GM18502 (cell line): ENCODE data around the gene DLAT.
"Not testable (repeated sequence)": the region's sequence is repeated elsewhere in the genome, so short reads cannot be mapped to it uniquely, and the experiment has no call there.

Experiments
- ATAC-seq: cut with Tn5 transposase; IDR thresholded peaks from one replicate; pipeline ENCODE4 v1.9.1; 2021; ENCODE audit warnings: mild to moderate bottlenecking; ENCODE audit not compliant: unreplicated experiment, poor library complexity

Gene DLAT

DNA sequence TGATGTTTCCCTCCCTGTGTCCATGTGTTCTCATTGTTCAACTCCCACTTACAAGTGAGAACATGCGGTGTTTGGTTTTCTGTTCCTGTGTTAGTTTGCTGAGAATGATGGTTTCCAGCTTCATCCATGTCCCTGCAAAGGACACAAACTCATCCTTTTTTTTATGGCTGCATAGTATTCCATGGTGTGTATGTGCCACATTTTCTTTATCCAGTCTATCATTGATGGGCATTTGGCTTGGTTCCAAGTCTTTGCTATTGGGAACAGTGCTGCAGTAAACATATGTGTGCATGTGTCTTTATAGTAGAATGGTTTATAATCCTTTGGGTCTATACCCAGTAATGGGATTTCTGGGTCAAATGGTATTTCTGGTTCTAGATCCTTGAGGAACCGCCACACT, 21.4 kb downstream of the DLAT start:
- ATAC-seq: not testable (repeated sequence)

DNA sequence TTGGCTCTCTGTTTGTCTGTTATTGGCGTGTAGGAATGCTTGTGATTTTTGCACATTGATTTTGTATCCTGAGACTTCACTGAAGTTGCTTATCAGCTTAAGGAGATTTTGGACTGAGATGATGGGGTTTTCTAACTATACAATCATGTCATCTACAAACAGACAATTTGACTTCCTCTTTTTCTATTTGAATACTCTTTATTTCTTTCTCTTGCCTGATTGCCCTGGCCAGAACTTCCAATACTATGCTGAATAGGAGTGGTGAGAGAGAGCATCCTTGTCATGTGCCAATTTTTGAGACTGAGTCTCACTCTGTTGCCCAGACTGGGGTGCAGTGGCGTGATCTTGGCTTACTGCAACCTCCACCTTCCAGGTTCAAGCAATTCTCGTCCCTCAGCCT, 23.0 kb downstream of the DLAT start:
- not testable (repeated sequence) for ATAC-seq

DNA sequence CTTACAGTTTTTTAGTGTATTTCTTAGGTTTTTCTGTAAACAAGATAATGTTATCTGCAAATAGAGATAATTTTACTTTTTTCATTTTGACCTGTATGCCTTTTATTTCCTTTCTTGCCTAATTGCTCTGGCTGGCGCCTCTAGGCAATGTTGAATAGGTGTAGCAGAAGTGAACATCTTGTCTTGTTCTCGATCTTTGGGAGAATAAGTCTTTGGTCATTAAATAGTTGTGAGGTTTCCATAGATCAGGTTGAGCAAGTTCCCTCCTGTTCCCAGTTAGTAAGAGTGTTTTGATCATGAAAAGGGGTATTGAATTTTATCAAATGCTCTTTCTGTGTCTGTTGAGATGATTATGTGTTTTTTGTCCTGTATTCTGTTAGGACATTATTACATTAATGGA, 24.6 kb downstream of the DLAT start:
- ATAC-seq: no peak

DNA sequence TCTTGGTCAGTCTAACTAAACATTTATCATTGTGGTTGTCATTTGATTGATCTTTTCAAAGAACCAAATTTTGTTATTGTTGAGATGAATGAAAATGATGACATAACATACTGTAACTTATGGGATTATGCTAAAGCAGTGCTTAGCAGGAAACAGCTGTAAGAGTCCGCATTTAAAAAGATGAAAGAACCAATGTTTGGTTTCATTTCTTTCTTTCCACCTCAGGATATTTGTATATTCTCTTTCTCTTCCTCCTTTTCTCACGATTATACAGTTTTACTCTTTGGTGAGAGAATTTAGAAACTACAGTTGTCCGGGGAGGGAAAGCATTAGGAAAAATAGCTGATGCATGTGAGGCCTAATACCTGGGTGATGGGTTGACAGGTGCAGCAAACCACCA, 25.5 kb downstream of the DLAT start:
- peak; percentile 85 for ATAC-seq

DNA sequence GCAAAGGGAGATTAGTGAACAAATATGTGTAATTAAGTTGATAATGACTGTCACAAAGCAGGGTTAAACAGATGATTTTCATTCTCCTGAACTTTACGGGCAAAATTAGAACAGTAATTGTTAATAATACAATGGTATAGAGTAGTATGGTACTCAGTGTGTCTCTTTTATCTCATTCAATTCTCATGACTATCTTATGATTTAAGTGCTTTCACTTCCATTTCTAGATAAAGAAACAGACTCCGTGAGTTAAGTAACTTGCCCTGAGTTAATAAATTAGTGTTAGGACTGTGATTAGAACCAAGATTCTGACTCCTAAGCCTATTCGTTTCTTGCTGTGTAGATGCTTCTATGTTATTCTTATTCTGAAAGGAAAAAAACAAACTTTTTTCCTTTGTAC, 26.6 kb downstream of the DLAT start:
- ATAC-seq: no peak

- ATAC-seq: no peak
These were observed 32.0 kb downstream of the DLAT start for GRCh38 chr11:112057170-112057569.

GRCh38 chr11:112058103-112058502, 32.9 kb downstream of the DLAT start:
- no peak for ATAC-seq

DNA sequence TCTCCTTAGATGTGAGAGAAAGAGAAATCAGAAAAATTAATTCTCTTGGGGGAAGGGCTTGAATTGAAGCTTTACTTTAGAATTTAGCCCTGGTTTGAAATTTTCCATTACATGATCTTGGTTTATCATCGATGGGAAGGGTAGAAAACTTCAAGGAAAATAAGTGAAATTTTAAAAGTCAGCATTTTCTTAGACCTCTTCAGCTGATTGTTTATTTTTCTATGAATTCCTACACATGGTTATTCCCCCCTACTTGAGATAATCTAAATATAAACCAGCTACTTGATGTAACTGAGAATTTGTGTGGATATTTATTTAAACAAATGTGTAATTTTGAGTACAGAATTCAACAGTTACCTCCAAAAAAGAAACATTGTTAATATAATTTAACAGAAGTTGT, 37.7 kb downstream of the DLAT start:
- no peak for ATAC-seq

DNA sequence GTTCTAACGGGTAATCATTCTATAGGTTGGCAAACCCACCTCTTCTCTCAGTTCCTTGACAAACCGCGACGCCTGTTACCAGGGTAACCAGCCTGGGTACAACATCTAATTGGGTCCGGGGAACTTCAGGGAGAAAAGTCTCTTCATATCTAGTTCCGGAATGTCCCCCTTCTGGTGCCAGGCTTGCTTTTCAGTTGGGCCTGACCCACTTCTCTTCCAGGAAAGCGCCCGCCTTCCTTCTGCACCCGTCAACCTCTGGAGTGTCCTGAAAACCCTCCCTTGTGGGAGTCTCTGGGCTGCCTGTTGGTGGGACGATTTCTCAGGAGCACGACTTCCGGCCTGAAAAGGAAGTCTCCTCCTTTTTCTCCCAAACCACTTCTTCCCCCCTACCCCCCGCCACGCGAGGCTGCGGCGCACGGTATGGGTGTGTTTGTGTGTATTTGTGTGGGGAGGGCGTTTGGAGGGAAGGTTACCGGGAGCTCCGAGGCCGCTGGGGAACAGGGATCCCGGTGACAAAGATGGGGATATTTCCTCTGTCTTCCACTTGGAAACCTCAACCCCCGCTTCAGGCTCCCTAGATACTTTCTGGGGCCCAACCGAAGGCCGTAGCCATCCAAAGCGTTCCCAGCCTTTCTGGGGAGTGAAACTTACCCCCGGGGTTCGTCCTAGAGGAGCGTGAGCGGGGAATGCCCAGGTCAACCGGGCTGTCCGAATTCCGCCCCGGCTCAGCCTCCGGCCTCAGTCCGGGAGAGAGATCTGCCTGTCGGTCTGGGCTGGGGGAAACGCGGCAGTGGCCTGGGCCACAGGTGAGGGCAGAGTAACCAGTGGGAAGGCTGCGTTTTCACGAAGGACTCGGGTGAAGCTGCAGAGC, 49.0 kb downstream of the DLAT start, which contains the start of the genes NKAPD1 and PIH1D2:
TSS of gene NKAPD1 (plus strand) at position 359 of the 871 bp plus-strand sequence. CDS start 1,276 bp downstream, outside the sequence.
TSS of gene PIH1D2 (minus strand) at position 77 of the 871 bp plus-strand sequence. CDS start 843 bp downstream, outside the sequence.
- peak; percentile 92 for ATAC-seq

DNA sequence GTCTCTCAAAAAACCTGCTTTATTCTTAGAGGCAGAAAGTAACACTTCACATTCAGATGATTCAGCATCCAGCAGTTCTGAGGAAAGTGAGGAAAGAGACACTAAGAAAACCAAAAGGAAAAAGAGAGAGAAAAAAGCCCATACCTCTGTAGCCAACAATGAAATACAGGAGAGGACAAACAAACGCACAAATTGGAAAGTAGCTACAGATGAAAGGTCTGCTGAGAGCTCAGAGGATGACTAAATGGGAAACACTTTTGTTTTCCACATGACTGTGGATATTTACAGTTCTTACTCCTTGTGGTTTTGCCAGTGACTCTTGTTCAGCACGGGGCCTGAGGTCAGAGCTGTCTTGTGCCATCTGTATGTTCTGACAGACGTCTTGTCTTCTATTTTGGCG, 57.5 kb downstream of the DLAT start:
- ATAC-seq: no peak

- ATAC-seq: peak; percentile 32
These were observed 60.7 kb downstream of the DLAT start for GRCh38 chr11:112085822-112086421.

DNA sequence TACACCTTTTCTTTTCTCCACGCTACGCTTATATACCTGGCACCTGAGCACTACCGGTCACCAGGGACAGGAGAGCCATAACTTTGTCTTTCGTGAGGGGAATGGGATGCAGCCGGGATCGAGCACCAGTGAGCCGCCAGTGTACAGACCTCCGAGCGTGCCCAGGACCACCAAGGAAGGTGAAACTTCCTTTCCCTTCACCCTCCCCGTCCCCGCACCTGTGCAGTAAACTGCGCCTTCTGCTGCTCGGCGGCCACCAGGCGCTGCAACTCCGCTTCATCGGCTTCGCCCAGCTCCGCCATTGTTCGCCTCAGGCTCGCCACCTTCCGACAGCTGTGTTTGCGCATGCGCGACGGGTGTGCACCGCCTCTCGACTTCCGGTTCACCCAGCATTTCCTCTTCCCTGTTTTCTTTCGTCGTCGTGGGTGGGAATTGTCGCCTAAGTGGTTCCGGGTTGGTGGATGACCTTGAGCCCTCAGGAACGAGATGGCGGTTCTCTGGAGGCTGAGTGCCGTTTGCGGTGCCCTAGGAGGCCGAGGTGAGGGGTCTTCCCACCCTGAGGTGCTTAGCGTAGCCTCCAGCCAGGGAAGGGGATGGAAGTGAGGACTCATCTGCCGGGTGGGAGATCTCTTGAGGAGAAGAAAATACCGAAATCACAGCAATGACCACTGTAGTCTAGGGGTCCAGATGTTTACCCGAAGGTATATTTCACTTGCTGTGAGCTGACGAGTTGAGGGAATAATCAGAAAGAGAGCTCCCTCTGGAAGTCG, 61.4 kb downstream of the DLAT start, which contains the start of the genes SDHD and TIMM8B:
TSS of gene SDHD (plus strand) at position 452 of the 770 bp plus-strand sequence. CDS start at position 487, 35 bp downstream.
TSS of gene TIMM8B (minus strand) at position 335 of the 770 bp plus-strand sequence. CDS start at position 302, 33 bp downstream.
- peak; percentile 89 for ATAC-seq

DNA sequence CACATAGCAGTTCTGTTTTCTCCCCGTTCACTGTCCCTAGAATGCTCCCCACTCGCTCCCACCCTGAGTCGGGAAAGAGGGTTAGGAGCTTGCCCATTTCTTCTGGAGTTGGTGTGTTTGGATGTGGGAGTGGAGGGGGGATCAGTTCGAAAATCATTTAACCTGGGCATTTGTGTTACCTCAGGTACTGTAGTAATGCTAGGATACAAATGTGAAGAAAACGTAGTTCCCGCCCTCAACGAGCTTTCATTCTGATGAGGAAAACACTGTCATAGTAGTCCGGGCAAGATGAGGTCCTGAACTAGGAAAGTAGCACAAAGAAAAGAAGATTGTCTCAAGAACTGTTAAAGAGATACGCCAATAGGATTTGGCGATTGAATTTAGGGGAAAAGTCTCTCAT, 62.0 kb downstream of the DLAT start:
- ATAC-seq: no peak

GRCh38 chr11:112095302-112095701, 70.1 kb downstream of the DLAT start:
- ATAC-seq: not testable (repeated sequence)

DNA sequence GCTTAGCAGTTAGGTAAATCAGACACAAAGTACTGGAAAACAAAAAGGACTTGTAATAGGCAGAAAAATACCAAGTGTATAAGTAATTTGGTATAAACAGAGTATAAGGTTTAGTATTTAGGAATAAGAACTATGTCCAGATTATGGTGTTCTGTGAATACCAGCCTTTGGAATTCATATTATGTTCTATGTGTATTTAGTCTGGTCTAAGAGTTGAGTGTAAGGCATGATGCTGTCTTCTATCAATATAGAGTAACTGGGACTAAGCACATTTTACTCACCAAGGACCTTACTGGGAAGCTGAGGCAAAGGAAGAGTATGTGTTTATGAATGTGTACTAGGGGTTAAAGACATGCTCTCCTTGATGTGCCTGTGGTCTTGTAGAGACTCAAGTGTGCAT, 71.0 kb downstream of the DLAT start:
- no peak for ATAC-seq

- no peak for ATAC-seq
These were observed 72.7 kb downstream of the DLAT start for GRCh38 chr11:112097734-112098528.

- no peak for ATAC-seq
These were observed 75.3 kb downstream of the DLAT start for GRCh38 chr11:112100462-112100861.

GRCh38 chr11:112103446-112103845, 78.2 kb downstream of the DLAT start:
- no peak for ATAC-seq

DNA sequence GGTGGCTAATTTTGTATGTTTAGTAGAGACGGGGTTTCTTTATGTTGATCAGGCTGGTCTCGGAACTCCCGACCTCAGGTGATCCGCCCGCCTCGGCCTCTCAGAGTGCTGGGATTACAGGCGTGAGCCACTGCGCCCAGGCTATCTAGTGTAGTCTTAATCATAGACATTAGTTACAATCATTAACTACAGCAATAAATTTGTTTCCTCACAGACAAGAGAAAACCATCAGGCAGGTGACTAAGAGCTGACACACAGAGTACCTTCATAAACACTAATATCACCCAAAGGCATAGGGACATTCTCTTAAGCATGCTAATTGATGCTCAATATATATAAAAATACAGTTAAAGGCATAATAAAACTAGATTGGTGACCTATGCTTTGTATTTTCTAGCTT, 80.9 kb downstream of the DLAT start:
- ATAC-seq: no peak
